Peyer's patch (tissue), 4 donors: ENCODE data around the gene NACC2.

Source experiments
- CTCF ChIP-seq, 6 experiments: fragments of 450-650 bp in 4 of 6; fragments of 200-600 bp in 2 of 6; sonication (generic) in 1 of 6; IDR thresholded peaks; one replicate each; pipeline ENCODE4 v1.5.1; 2017 to 2019; ENCODE audit warnings: antibody characterized with exemption in 6 of 6, mild to moderate bottlenecking in 3 of 6, moderate library complexity in 1 of 6
- POLR2A ChIP-seq, 2 donors: fragments of 450-650 bp; IDR thresholded peaks; one replicate each; pipeline ENCODE4 v1.5.1; 2017; ENCODE audit warnings: antibody characterized with exemption in 2 of 2, mild to moderate bottlenecking in 2 of 2, moderate library complexity in 2 of 2

DNA sequence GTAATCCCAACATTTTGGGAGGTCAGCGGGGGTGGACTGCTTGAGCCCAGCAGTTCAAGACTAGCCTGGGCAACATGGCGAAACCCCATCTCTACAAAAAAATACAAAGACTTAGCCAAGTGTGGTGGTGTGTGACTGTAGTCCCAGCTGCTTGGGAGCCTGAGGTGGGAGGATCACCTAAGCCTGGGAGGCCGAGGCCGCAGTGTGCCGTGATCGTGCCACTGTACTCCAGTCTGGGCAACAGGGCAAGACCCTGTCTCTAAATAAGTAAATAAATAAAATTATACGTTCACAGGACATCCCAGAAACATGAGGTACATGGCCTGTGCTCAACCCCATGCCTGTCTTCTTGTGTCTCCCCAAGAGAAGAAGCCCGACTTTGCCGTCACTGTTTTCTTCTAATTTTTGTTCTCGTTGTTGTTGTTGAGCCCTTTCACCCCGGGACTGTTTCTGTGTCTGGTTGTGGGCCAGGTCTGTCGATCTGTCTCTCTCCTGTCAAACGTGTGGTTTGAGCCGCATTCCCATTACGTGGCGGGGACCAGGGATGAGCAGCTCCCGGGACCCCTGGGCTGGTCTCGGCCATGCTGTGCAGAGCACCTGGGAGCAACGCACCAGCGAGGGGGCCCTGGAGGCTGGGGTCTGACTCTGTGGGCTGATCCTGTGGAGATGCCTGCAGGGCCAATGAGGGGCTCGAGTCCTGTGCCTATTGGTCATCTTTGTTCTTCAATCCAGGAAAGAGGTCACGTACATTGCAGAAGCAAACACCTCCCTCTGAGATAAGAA lies 32.2 kb downstream of the NACC2 start:
- TF ChIP-seq CTCF (IDR thresholded peaks at IDR 0.05) (no peak), POLR2A (IDR thresholded peaks at IDR 0.05) (no peak)
